ENCODE data around the gene PHYKPL.

PHYKPL gene

DNA sequence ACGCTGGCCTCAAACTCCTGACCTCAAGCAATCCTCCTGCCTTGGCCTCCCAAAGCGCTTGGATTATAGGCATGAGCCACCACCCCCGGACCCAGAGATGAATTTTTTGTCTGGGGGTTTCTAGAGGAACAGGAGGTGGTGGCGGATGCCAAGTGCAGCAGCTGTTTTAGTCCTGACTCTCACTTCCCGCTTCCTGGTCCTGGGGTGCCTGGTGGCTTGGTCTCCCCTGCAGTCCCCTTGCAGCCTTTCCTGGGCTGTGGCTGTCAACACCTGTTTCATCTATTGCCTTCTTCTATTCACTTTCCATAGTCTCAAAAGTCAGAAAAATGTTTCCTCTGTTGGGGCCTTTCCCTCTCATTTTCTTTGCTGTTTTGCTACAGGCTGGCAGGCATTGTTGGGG lies 72.4 kb downstream of the PHYKPL start:
- Mint-ChIP-seq H3K9me3 (no peaks in the 10 kb centered on the region), H3K4me1 (no peaks in the 10 kb centered on the region), H3K27ac (no peak overlapping the region), H3K4me3 (no peak overlapping the region), H3K27me3 (ENCODE audit: low read depth) (peaks cover 12% of the 10 kb centered on the region), H3K36me3 (ENCODE audit: low read depth) (no peaks in the 10 kb centered on the region)
- TF ChIP-seq, protein P1, sequence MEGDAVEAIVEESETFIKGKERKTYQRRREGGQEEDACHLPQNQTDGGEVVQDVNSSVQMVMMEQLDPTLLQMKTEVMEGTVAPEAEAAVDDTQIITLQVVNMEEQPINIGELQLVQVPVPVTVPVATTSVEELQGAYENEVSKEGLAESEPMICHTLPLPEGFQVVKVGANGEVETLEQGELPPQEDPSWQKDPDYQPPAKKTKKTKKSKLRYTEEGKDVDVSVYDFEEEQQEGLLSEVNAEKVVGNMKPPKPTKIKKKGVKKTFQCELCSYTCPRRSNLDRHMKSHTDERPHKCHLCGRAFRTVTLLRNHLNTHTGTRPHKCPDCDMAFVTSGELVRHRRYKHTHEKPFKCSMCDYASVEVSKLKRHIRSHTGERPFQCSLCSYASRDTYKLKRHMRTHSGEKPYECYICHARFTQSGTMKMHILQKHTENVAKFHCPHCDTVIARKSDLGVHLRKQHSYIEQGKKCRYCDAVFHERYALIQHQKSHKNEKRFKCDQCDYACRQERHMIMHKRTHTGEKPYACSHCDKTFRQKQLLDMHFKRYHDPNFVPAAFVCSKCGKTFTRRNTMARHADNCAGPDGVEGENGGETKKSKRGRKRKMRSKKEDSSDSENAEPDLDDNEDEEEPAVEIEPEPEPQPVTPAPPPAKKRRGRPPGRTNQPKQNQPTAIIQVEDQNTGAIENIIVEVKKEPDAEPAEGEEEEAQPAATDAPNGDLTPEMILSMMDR (IDR thresholded peaks at IDR 0.05; ENCODE audit: unreplicated experiment in 3 of 3): no peak
